ENCODE data around the gene FAM50B.

FAM50B gene

DNA sequence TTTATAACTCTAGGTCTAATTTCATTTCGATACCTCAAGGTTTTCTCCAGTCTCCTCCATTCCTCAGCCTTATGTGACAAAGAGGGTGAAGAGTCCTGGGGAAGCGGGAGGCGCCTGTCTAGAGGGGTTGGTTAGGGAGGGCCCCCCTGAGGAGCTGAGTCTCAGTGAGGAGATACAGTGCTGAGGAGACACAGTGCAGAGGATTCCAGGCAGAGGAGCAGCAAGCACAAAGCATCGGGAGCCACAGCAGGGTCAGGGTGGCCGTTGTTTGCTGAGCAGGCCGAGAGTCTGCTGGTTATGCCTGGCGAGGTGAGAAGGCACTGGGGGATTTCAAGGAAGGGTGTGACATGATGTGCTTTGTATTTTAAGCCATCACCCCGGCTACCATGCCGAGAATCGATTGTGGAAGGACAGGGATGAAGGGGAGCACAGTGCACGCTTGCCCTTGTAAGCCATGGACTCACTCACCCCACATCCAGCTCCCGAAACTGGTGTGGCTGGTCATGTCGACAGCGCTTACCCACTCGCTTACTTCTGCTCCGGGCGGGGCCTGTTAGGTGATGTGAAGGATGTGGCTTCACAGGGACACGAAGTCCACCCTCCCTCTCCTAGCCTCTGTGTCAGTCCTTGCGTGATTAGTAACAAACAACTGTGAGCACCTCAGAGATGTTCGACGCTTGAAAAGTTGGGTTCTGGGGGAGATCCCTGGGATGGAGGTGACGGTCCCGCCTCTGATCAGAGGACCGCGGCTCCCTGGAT lies 30.2 kb downstream of the FAM50B start:
- no peak overlapping the region for H3K9ac ChIP-seq (ENCODE audit: low read length)
- no peaks in the 10 kb centered on the region for H3K36me3 ChIP-seq (ENCODE audit: control insufficient read depth, low read depth, low read length)
- no peak overlapping the region for H3K27ac ChIP-seq (ENCODE audit: low read length)
- no peaks in the 10 kb centered on the region for H3K9me3 ChIP-seq (ENCODE audit: control insufficient read depth, low read depth, low read length)
- H3K4me1 ChIP-seq (ENCODE audit: control insufficient read depth, low read depth, low read length): no peaks in the 10 kb centered on the region
- no peak overlapping the region for H3K4me3 ChIP-seq (ENCODE audit: low read length)
- H3K27me3 ChIP-seq (ENCODE audit: control insufficient read depth, insufficient read depth, low read length): no peaks in the 10 kb centered on the region

DNA sequence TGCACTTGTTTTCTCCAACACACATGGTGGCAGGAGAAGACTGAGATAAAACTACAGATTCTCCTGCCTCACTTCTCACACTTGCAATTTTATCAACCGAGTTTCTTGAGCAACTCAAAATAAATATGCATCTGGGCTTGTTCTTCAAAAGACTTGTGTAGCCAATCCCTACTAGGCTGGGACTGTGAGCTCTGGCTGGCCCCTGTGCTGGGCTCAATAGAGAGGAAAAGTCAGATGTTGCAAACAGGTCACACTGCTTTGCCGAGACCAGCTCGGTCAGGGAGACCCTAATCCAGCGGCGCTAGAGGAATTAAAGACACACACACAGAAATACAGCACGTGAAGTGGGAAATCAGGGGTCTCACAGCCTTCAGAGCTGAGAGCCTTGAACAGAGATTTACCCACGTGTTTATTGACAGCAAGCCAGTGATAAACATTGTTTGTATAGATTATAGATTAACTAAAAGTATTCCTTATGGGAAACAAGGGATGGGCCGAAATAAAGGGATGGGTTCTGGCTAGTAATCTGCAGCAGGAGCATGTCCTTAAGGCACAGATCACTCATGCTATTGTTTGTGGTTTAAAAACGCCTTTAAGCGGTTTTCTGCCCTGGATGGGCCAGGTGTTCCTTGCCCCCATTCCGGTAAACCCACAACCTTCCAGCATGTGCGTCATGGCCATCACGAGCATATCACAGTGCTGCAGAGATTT lies 32.7 kb downstream of the FAM50B start:
- Histone ChIP-seq H3K27ac (ENCODE audit: low read length) (no peak overlapping the region), H3K9me3 (ENCODE audit: control insufficient read depth, low read depth, low read length) (no peaks in the 10 kb centered on the region), H3K4me1 (ENCODE audit: control insufficient read depth, low read depth, low read length) (no peaks in the 10 kb centered on the region), H3K9ac (ENCODE audit: low read length) (no peak overlapping the region), H3K27me3 (ENCODE audit: control insufficient read depth, insufficient read depth, low read length) (no peaks in the 10 kb centered on the region), H3K4me3 (ENCODE audit: low read length) (no peak overlapping the region), H3K36me3 (ENCODE audit: control insufficient read depth, low read depth, low read length) (no peaks in the 10 kb centered on the region)

DNA sequence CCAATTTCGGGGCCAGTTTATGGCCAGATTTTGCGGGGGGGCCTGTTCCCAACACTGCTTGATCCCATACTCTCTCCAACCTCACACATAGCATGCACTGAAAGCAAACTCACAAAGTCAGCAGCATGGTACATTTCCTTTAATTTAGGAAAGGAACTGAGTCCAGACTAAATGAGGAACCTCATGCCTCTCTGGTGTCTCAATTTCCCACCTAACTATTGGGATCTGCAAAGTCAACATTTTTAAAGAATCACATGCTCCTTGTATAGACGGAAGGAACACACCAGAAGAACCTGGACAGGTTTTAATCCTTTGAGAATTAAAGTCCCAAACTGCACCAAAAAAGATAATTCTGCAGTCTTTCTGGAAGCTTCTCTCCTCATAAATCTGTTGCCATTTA lies 33.3 kb downstream of the FAM50B start:
- no peaks in the 10 kb centered on the region for H3K4me1 ChIP-seq (ENCODE audit: control insufficient read depth, low read depth, low read length)

DNA sequence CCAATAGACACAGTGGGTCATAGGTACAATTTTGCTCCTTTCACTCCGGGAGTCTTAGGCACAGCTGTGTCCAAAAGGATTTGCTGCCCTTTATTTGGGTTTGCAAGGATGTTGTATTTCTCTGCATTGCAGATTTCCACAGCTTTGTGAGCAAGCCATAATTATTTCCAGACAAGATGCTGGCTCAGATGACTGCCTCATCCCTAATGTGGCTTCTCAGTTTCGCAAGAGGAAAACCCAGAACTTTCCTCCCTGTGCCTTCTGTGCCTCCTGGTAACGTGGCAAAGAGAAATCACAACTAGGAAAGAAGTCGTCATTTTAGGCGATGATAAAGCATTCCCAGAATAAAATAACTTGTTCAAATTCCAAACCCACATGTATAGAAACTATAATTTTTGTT lies 33.7 kb downstream of the FAM50B start:
- H3K9ac ChIP-seq (ENCODE audit: low read length): no peak overlapping the region
- H3K27me3 ChIP-seq (ENCODE audit: control insufficient read depth, insufficient read depth, low read length): no peaks in the 10 kb centered on the region
- no peaks in the 10 kb centered on the region for H3K9me3 ChIP-seq (ENCODE audit: control insufficient read depth, low read depth, low read length)
- H3K27ac ChIP-seq (ENCODE audit: low read length): no peak overlapping the region
- H3K4me3 ChIP-seq (ENCODE audit: low read length): no peak overlapping the region
- H3K4me1 ChIP-seq (ENCODE audit: control insufficient read depth, low read depth, low read length): no peaks in the 10 kb centered on the region
- H3K36me3 ChIP-seq (ENCODE audit: control insufficient read depth, low read depth, low read length): no peaks in the 10 kb centered on the region

More for the DNA sequence above, 33.3 kb downstream of the FAM50B start:
- no peaks in the 10 kb centered on the region for H3K36me3 ChIP-seq (ENCODE audit: control insufficient read depth, low read depth, low read length)
- no peaks in the 10 kb centered on the region for H3K9me3 ChIP-seq (ENCODE audit: control insufficient read depth, low read depth, low read length)
- H3K9ac ChIP-seq (ENCODE audit: low read length): no peak overlapping the region
- H3K27ac ChIP-seq (ENCODE audit: low read length): no peak overlapping the region
- H3K27me3 ChIP-seq (ENCODE audit: control insufficient read depth, insufficient read depth, low read length): no peaks in the 10 kb centered on the region
- H3K4me3 ChIP-seq (ENCODE audit: low read length): no peak overlapping the region

DNA sequence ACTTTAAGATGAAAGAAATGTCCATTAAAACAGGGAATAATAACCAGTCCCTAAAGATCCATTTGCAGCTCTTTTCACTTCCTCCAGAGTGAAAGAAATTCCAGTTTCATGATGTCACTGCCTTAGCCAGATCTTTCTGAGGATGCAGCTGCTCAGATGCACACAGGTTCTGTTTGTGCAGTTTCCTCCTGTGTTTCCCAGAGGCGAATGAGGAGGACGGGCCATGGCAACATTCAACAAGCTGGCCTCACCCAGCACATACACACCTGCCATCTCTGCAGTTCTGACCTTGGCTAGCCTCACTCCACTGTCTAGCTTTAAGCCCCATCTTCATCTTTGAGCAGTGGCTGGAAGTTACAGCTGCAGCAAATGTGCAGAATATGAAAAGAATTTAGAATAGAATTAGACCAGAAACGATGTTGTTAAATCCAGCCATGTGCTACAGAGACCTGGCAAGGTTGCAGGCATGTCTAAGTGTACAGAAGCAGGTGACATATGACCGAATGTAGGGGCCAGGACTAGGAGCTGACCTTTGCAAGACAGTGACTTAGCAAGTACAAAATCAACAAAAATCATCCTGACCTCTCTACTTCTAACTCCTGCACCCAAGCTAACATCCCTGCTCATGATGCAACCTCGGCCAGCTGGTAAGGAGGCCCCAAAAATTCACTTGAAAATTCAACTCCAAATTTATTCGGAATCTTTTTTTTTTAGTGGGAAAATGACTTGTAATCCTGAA lies 35.0 kb downstream of the FAM50B start:
- no peaks in the 10 kb centered on the region for H3K9me3 ChIP-seq (ENCODE audit: control insufficient read depth, low read depth, low read length)
- H3K4me3 ChIP-seq (ENCODE audit: low read length): no peak overlapping the region
- H3K4me1 ChIP-seq (ENCODE audit: control insufficient read depth, low read depth, low read length): no peaks in the 10 kb centered on the region
- H3K9ac ChIP-seq (ENCODE audit: low read length): no peak overlapping the region
- no peaks in the 10 kb centered on the region for H3K27me3 ChIP-seq (ENCODE audit: control insufficient read depth, insufficient read depth, low read length)
- H3K36me3 ChIP-seq (ENCODE audit: control insufficient read depth, low read depth, low read length): no peaks in the 10 kb centered on the region
- H3K27ac ChIP-seq (ENCODE audit: low read length): no peak overlapping the region

DNA sequence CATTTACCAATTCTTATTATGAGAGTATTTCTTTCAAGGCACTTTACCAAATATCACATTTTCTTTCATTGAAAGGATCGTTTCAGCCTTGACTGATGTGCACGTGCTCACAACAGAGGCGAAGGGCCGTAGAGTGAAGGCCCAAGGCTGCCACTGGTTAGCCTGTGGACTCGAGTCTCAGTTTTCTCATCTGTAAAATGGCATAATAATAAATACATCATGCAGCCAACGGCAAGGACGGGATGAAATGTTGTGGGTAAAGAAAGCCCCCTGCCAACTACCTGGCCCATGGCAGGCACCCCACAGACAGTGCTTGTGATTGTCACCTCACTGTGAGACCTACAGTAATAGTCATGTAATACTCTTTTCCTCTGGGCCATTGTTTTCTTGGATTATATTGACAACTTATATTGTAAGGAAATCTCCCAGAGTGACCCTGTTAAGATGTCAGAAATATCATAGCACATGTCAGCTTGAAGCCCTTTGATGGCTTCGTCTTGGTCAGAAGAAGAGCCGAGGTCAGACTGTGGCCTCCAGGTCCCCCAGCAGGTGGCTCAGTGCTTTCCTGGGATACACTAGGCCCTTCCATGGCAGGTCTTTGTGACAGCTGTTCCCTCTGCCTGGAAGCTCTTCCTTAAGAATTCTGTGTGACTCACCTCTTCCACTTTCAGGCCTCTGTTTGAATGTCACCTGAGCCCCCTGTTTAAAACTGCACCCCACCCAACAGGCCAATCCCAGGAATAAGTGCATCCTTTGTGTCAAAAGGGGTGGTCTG lies 36.3 kb downstream of the FAM50B start:
- no peaks in the 10 kb centered on the region for H3K9me3 ChIP-seq (ENCODE audit: control insufficient read depth, low read depth, low read length)
- no peaks in the 10 kb centered on the region for H3K27me3 ChIP-seq (ENCODE audit: control insufficient read depth, insufficient read depth, low read length)
- H3K27ac ChIP-seq (ENCODE audit: low read length): no peak overlapping the region
- H3K36me3 ChIP-seq (ENCODE audit: control insufficient read depth, low read depth, low read length): no peaks in the 10 kb centered on the region
- H3K9ac ChIP-seq (ENCODE audit: low read length): no peak overlapping the region
- no peak overlapping the region for H3K4me3 ChIP-seq (ENCODE audit: low read length)
- H3K4me1 ChIP-seq (ENCODE audit: control insufficient read depth, low read depth, low read length): no peaks in the 10 kb centered on the region

DNA sequence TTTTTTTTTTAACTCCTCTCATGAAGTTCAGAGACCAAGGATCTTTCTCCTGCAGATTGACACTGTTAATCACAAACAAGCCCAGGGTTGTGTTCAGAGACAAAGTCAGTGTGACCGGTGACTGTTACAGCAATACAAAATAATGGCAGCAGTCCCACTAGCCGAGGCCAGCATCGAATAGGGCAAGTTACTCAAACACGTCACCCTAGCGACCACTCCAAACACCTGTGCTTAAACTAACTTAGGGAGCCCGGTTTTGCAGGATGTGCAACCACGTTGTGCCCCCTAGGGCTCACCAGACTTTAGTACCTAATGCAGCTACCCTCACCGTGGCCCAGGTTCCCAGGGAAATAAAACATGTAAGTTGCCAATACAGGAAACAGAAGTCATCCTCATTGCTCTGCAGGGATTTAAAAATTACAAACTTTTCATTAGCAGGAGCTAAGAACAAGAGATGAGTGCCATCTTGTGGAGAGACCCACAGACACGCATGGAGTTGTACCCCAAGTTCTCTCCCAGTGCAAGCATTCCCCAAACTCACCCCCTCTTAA lies 38.1 kb downstream of the FAM50B start:
- Histone ChIP-seq H3K4me1 (ENCODE audit: control insufficient read depth, low read depth, low read length) (no peaks in the 10 kb centered on the region), H3K9me3 (ENCODE audit: control insufficient read depth, low read depth, low read length) (no peaks in the 10 kb centered on the region), H3K27me3 (ENCODE audit: control insufficient read depth, insufficient read depth, low read length) (no peaks in the 10 kb centered on the region), H3K4me3 (ENCODE audit: low read length) (no peak overlapping the region), H3K9ac (ENCODE audit: low read length) (no peak overlapping the region), H3K27ac (ENCODE audit: low read length) (no peak overlapping the region), H3K36me3 (ENCODE audit: control insufficient read depth, low read depth, low read length) (no peaks in the 10 kb centered on the region)

DNA sequence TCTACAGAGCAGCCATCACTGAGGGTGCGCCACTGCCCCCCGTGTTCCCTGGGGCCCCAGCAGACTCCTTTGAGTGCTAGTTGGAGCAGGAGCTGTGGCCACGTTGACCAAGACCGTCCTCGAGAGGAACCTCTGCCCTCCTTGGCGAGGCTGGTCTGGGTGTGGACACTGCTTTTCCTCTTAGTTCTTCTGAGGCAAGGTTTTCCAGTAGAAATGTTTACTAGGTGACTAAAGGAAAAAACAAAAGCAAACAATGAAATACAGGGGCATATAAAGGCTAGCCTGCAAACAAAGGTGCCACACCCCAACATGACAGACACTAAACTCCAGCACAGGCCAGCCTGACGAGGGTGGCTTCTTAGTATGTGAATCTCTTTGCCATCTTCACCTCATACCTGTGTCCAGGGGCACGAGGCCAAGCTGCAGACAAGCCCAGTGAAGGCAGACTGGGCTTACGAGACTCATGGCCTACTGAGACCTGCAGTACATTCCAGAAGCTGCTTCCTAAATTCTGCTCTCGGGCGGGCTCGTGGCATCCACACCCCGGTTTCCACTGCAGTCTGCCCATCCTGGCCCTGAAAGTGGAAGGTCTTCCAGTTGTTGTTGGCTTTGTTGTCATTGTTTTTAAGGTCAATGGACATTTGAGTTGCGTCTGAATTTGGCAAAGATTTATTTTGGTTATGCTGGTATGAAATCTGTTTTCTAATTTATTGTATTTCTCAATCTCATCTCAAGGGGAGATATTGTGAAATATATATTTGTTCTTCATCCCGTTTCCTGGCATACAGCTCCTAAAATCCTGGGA lies 39.2 kb downstream of the FAM50B start:
- Histone ChIP-seq H3K27ac (ENCODE audit: low read length) (no peak overlapping the region), H3K4me1 (ENCODE audit: control insufficient read depth, low read depth, low read length) (no peaks in the 10 kb centered on the region), H3K36me3 (ENCODE audit: control insufficient read depth, low read depth, low read length) (no peaks in the 10 kb centered on the region), H3K9me3 (ENCODE audit: control insufficient read depth, low read depth, low read length) (no peaks in the 10 kb centered on the region), H3K4me3 (ENCODE audit: low read length) (no peak overlapping the region), H3K9ac (ENCODE audit: low read length) (no peak overlapping the region), H3K27me3 (ENCODE audit: control insufficient read depth, insufficient read depth, low read length) (no peaks in the 10 kb centered on the region)

DNA sequence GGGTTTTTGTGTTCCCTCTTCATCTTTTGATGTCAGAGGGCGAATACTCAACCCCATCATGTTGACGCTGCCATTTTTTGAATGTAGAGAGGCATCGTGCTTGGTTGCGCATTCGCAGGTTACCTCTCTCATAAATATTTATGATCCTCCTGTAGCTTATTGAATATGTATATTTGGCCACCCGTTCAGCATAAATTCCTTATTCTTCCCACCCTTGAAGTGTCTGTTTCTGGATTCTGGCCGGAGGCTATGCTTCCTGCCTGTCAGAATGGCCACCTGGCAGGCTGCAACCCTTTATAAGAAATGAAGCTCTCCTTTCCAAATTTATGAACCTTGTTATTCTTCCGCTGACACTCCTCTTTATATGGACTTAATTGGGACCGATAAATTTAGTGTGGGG lies 40.9 kb downstream of the FAM50B start:
- Histone ChIP-seq H3K27me3 (ENCODE audit: control insufficient read depth, insufficient read depth, low read length) (no peaks in the 10 kb centered on the region), H3K36me3 (ENCODE audit: control insufficient read depth, low read depth, low read length) (no peaks in the 10 kb centered on the region), H3K4me1 (ENCODE audit: control insufficient read depth, low read depth, low read length) (peaks cover 13% of the 10 kb centered on the region), H3K4me3 (ENCODE audit: low read length) (no peak overlapping the region), H3K27ac (ENCODE audit: low read length) (no peak overlapping the region), H3K9ac (ENCODE audit: low read length) (no peak overlapping the region), H3K9me3 (ENCODE audit: control insufficient read depth, low read depth, low read length) (no peaks in the 10 kb centered on the region)

DNA sequence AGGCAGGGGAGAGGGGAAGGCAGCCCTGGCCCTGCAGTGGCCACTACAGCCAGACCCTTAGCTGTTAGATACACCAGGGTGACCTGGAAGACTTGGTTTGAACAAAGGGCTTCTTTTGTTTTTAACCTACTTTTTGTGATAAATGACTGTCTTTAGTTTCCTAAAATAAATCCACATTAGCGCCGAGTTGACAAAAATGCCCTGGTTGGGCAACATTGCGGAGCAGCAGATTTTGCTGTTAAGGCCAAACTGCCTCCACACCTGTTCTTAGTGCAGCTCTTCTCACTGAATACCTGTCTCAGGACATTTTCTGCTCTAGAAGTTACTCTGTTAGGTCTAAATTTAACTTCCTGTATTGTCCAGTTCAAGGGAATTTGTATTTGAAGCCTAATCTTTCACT lies 42.7 kb downstream of the FAM50B start:
- Histone ChIP-seq H3K4me1 (ENCODE audit: control insufficient read depth, low read depth, low read length) (peaks cover 22% of the 10 kb centered on the region), H3K36me3 (ENCODE audit: control insufficient read depth, low read depth, low read length) (no peaks in the 10 kb centered on the region), H3K27ac (ENCODE audit: low read length) (no peak overlapping the region), H3K27me3 (ENCODE audit: control insufficient read depth, insufficient read depth, low read length) (no peaks in the 10 kb centered on the region), H3K9me3 (ENCODE audit: control insufficient read depth, low read depth, low read length) (no peaks in the 10 kb centered on the region), H3K9ac (ENCODE audit: low read length) (no peak overlapping the region), H3K4me3 (ENCODE audit: low read length) (no peak overlapping the region)

All from iPS-18a (cell line).